ENCODE data around the gene LDB1. TPM values are rescaled to one million over a fixed set of nuclear protein-coding genes. Genes with fewer than 3 reads are reported as not detected.

The LDB1 gene, protein sequence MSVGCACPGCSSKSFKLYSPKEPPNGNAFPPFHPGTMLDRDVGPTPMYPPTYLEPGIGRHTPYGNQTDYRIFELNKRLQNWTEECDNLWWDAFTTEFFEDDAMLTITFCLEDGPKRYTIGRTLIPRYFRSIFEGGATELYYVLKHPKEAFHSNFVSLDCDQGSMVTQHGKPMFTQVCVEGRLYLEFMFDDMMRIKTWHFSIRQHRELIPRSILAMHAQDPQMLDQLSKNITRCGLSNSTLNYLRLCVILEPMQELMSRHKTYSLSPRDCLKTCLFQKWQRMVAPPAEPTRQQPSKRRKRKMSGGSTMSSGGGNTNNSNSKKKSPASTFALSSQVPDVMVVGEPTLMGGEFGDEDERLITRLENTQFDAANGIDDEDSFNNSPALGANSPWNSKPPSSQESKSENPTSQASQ
- 120 TPM for total RNA-seq
- 10 to 100 TPM; 18.1 to 30.5 (median 27.1) TPM for polyA plus RNA-seq

DNA sequence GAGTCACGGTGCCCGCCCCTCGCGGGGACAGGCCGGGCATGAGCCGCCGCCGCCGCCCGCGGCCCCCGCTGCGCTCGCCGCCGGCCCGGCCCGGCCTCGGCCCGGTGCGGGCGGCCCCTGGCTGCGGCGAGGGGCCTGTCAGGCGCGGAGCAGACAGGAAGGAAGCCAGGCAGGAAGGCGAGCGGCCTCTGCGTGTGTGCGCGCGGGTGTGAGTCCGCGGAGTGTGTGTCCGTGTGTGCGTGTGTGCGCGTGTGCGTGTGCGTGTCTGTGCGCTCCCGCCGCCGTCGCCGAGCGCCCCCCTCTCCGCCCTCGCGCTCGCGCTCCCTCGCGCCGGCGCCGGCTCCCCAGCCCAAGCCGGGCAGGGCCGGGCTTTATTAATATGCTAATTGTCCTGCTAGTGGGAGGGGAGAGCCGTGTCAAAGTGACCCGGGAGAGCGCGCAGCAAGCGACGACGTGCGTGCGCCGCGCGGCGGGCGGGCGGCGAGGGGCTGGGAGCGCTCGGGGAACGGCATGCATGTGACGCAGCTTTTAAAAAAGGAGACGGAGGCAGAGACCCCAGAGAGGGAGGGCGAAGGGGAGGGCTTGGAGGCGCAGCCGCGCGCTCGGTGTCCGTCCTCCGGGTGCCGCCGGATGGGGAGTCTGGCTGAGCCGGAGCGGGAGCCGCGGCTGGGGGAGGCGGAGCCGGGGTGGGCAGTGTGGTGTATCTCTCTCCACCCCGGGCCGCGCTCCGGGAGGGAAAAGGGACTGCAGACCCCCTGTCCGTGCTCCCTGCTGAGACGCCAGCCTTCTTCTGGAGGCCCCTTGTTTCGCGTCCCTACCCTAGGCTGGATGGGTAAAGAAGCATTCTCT lies at the start of gene LDB1:
Gene LDB1 (minus strand): TSS at position 227 of the 849 bp plus-strand sequence. CDS start 258 bp downstream, outside the sequence.
- peaks cover 11 to 63% (median 38%) of the 10 kb centered on the region in 4 donors for H3K4me1 Mint-ChIP-seq
- no peaks in the 10 kb centered on the region for H3K36me3 Mint-ChIP-seq
- H3K4me3 Mint-ChIP-seq = peak within 1 kb of the TSS; percentile 90 to 96 (median 92)
- H3K27me3 Mint-ChIP-seq = no peaks in the 10 kb centered on the region
- Histone ChIP-seq H3K4me3 (ENCODE audit: low read depth, low read length) (peak within 1 kb of the TSS; percentile 81), H3K9me3 (ENCODE audit: control insufficient read depth in 2 of 2, low read length in 2 of 2) (no peaks in the 10 kb centered on the region), H3K27ac (ENCODE audit: insufficient read depth, low read length, poor library complexity, severe bottlenecking) (peak within 1 kb of the TSS; percentile 91), H3K4me1 (ENCODE audit: control insufficient read depth, insufficient read depth, low read length, poor library complexity, severe bottlenecking) (peaks cover 57% of the 10 kb centered on the region), H3K36me3 (ENCODE audit: control insufficient read depth, insufficient read depth, low read length) (no peaks in the 10 kb centered on the region), H3K27me3 (ENCODE audit: control insufficient read depth, insufficient read depth, low read length) (no peaks in the 10 kb centered on the region)
- peak; percentile 59 to 61 for ATAC-seq (ENCODE audit: low read depth in 2 of 2)
- peak; percentile 65 to 83 (median 77) for DNase-seq
- H3K27ac Mint-ChIP-seq = peak within 1 kb of the TSS; percentile 89 to 99 (median 96)
- no peaks in the 10 kb centered on the region for H3K9me3 Mint-ChIP-seq

DNA sequence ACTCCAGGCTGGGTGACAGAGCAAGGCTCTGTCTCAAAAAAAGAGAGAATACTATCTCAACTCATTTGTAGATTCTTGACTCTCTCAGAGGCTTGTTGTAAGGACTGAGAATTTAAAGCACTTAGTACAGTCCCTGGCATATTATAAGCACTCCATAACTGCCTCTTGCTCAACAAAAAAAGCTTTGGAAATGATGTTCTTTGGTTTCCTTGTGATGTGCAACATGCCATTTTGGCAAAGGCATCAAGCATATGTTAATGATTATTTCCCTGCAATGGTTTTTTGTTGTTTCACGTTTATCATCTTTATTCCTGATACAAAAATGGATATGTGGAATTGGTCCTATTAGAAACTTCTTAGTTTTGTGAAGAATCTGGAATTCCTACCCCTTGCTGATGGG lies 47.7 kb upstream of the LDB1 start:
- Histone ChIP-seq H3K27ac (ENCODE audit: insufficient read depth, low read length, poor library complexity, severe bottlenecking) (no peak overlapping the region), H3K27me3 (ENCODE audit: control insufficient read depth, insufficient read depth, low read length) (no peaks in the 10 kb centered on the region), H3K9me3 (ENCODE audit: control insufficient read depth in 2 of 2, low read length in 2 of 2) (no peaks in the 10 kb centered on the region), H3K36me3 (ENCODE audit: control insufficient read depth, insufficient read depth, low read length) (peaks cover 14% of the 10 kb centered on the region), H3K4me1 (ENCODE audit: control insufficient read depth, insufficient read depth, low read length, poor library complexity, severe bottlenecking) (peaks cover 8% of the 10 kb centered on the region), H3K4me3 (ENCODE audit: low read depth, low read length) (no peak overlapping the region)
- ATAC-seq (ENCODE audit: low read depth in 2 of 2) (no peak), DNase-seq (no peak)
- Mint-ChIP-seq H3K9me3 (no peaks in the 10 kb centered on the region), H3K4me1 (peaks cover 4 to 10% (median 9%) of the 10 kb centered on the region in 4 donors), H3K4me3 (no peak overlapping the region), H3K36me3 (peaks cover 9% of the 10 kb centered on the region), H3K27ac (no peak overlapping the region), H3K27me3 (no peaks in the 10 kb centered on the region)

DNA sequence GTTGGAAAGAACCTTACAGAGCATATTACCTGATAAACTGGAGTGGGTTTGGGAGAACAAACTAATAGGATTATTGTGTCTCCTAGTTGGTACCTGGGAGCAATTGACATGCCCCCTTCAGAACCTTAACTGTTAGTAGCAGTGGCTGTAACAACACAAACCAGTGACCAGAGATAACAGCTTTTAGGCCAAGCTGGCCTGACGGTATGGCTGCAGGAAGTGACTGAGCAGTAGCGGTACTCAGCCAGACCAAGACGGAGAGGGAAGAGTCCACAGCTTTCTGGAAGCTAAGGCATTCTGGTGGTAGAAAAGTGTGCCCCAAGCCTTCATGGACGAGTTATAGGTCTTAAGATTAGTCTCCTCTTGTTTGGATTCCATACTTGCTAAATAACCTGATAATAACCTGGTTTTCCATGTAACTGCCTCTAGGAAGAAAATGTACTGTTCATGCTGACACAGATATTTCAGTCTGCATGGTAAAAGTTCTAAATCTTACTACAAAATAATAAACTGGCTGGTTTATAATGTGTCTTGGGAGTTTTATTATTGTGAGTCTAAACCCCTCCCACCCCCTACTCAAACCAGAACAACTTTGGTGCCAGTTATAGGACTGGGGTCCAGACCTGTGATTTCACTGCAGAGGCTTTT lies 43.3 kb upstream of the LDB1 start:
- ATAC-seq (ENCODE audit: low read depth in 2 of 2) = no peak
- no peak overlapping the region for H3K27ac Mint-ChIP-seq
- H3K4me1 Mint-ChIP-seq = peaks cover 0 to 10% (median 3%) of the 10 kb centered on the region in 4 donors
- H3K4me3 Mint-ChIP-seq = no peak overlapping the region
- peaks cover 58% of the 10 kb centered on the region for H3K36me3 ChIP-seq (ENCODE audit: control insufficient read depth, insufficient read depth, low read length)
- H3K4me1 ChIP-seq (ENCODE audit: control insufficient read depth, insufficient read depth, low read length, poor library complexity, severe bottlenecking) = no peaks in the 10 kb centered on the region
- no peaks in the 10 kb centered on the region for H3K9me3 Mint-ChIP-seq
- H3K4me3 ChIP-seq (ENCODE audit: low read depth, low read length) = no peak overlapping the region
- H3K27ac ChIP-seq (ENCODE audit: insufficient read depth, low read length, poor library complexity, severe bottlenecking) = no peak overlapping the region
- no peak for DNase-seq
- no peaks in the 10 kb centered on the region for H3K9me3 ChIP-seq (ENCODE audit: control insufficient read depth in 2 of 2, low read length in 2 of 2)
- peaks cover 40% of the 10 kb centered on the region for H3K36me3 Mint-ChIP-seq
- no peaks in the 10 kb centered on the region for H3K27me3 ChIP-seq (ENCODE audit: control insufficient read depth, insufficient read depth, low read length)
- no peaks in the 10 kb centered on the region for H3K27me3 Mint-ChIP-seq

DNA sequence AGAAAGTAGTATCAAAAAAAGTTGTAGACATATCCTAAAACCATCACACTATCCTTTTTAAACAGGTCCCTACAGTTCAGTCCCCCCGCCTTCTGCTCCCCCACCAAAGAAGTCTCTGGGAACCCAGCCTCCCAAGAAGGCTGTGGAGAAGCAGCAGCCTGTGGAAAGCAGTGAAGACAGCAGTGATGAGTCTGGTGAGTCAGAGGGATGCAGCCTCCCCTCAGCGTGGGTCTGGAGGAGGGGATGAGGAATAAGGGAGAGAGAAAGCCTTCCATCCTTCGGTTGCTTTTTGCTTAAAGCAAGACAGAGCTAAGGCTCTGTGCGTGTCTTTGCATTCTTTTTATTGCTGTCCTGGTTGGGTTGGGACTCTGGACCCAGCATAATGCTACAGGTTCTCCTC lies 39.7 kb upstream of the LDB1 start:
- Histone ChIP-seq H3K9me3 (ENCODE audit: control insufficient read depth in 2 of 2, low read length in 2 of 2) (no peaks in the 10 kb centered on the region), H3K4me1 (ENCODE audit: control insufficient read depth, insufficient read depth, low read length, poor library complexity, severe bottlenecking) (peaks cover 5% of the 10 kb centered on the region), H3K36me3 (ENCODE audit: control insufficient read depth, insufficient read depth, low read length) (peaks cover 74% of the 10 kb centered on the region), H3K4me3 (ENCODE audit: low read depth, low read length) (no peak overlapping the region), H3K27me3 (ENCODE audit: control insufficient read depth, insufficient read depth, low read length) (no peaks in the 10 kb centered on the region), H3K27ac (ENCODE audit: insufficient read depth, low read length, poor library complexity, severe bottlenecking) (no peak overlapping the region)
- DNase-seq (no peak), ATAC-seq (ENCODE audit: low read depth in 2 of 2) (no peak)
- H3K4me1 Mint-ChIP-seq = peaks cover 0 to 30% (median 15%) of the 10 kb centered on the region in 4 donors
- H3K36me3 Mint-ChIP-seq = peaks cover 62% of the 10 kb centered on the region
- H3K4me3 Mint-ChIP-seq = peak overlapping the region in 1 of 4 donors; percentile 21
- no peaks in the 10 kb centered on the region for H3K27me3 Mint-ChIP-seq
- no peaks in the 10 kb centered on the region for H3K9me3 Mint-ChIP-seq
- H3K27ac Mint-ChIP-seq = peak overlapping the region in 1 of 3 donors; percentile 73

DNA sequence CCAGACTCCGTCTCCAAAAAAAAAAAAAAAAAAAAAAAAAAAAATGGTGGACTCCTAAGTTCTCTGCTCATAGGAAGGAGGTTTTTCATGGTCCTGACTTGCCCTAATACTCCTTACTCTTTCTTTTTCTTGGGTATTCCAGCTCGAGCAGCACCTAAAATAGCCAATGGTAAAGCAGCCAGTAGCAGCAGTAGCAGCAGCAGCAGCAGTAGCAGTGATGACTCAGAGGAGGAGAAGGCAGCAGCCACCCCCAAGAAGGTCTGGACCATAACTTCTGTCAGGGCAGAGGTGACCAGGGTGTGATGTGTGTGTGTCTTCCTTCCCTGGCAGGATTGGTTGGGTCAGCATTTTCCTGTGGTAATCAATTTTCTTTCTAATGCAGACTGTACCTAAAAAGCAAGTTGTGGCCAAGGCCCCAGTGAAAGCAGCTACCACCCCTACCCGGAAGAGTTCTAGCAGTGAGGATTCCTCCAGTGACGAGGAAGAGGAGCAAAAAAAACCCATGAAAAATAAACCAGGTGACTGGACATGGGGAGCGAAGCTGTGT lies 39.0 kb upstream of the LDB1 start:
- Histone ChIP-seq H3K4me1 (ENCODE audit: control insufficient read depth, insufficient read depth, low read length, poor library complexity, severe bottlenecking) (peaks cover 12% of the 10 kb centered on the region), H3K9me3 (ENCODE audit: control insufficient read depth in 2 of 2, low read length in 2 of 2) (no peaks in the 10 kb centered on the region), H3K36me3 (ENCODE audit: control insufficient read depth, insufficient read depth, low read length) (peaks cover 73% of the 10 kb centered on the region), H3K27ac (ENCODE audit: insufficient read depth, low read length, poor library complexity, severe bottlenecking) (no peak overlapping the region), H3K4me3 (ENCODE audit: low read depth, low read length) (no peak overlapping the region), H3K27me3 (ENCODE audit: control insufficient read depth, insufficient read depth, low read length) (no peaks in the 10 kb centered on the region)
- Mint-ChIP-seq H3K27ac (no peak overlapping the region), H3K4me3 (no peak overlapping the region), H3K36me3 (peaks cover 62% of the 10 kb centered on the region), H3K9me3 (no peaks in the 10 kb centered on the region), H3K4me1 (peaks cover 0 to 37% (median 17%) of the 10 kb centered on the region in 4 donors), H3K27me3 (no peaks in the 10 kb centered on the region)
- no peak for ATAC-seq (ENCODE audit: low read depth in 2 of 2)
- DNase-seq = no peak

DNA sequence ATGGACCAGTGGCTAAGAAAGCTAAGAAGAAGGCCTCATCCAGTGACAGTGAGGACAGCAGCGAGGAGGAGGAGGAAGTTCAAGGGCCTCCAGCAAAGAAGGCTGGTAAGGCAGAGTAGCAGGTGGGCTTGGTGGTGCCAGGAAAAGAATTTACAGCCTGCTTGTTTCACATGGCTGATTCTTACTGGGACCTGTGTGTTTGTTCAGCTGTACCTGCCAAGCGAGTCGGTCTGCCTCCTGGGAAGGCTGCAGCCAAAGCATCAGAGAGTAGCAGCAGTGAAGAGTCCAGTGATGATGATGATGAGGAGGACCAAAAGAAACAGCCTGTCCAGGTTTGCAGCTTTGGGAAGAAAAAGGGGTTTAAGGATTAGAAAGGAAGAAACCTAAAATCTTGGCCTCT lies 37.1 kb upstream of the LDB1 start:
- H3K9me3 Mint-ChIP-seq = no peaks in the 10 kb centered on the region
- Histone ChIP-seq H3K27me3 (ENCODE audit: control insufficient read depth, insufficient read depth, low read length) (no peaks in the 10 kb centered on the region), H3K9me3 (ENCODE audit: control insufficient read depth in 2 of 2, low read length in 2 of 2) (no peaks in the 10 kb centered on the region), H3K36me3 (ENCODE audit: control insufficient read depth, insufficient read depth, low read length) (peaks cover 54% of the 10 kb centered on the region), H3K4me1 (ENCODE audit: control insufficient read depth, insufficient read depth, low read length, poor library complexity, severe bottlenecking) (peaks cover 27% of the 10 kb centered on the region), H3K4me3 (ENCODE audit: low read depth, low read length) (no peak overlapping the region), H3K27ac (ENCODE audit: insufficient read depth, low read length, poor library complexity, severe bottlenecking) (peak overlapping the region; percentile 10)
- no peaks in the 10 kb centered on the region for H3K27me3 Mint-ChIP-seq
- H3K36me3 Mint-ChIP-seq = peaks cover 55% of the 10 kb centered on the region
- peaks cover 5 to 53% (median 28%) of the 10 kb centered on the region in 4 donors for H3K4me1 Mint-ChIP-seq
- peak overlapping the region in 1 of 4 donors; percentile 97 for H3K4me3 Mint-ChIP-seq
- ATAC-seq (ENCODE audit: low read depth in 2 of 2) (no peak), DNase-seq (no peak)
- peak overlapping the region in 2 of 3 donors; percentile 21 to 63 for H3K27ac Mint-ChIP-seq

DNA sequence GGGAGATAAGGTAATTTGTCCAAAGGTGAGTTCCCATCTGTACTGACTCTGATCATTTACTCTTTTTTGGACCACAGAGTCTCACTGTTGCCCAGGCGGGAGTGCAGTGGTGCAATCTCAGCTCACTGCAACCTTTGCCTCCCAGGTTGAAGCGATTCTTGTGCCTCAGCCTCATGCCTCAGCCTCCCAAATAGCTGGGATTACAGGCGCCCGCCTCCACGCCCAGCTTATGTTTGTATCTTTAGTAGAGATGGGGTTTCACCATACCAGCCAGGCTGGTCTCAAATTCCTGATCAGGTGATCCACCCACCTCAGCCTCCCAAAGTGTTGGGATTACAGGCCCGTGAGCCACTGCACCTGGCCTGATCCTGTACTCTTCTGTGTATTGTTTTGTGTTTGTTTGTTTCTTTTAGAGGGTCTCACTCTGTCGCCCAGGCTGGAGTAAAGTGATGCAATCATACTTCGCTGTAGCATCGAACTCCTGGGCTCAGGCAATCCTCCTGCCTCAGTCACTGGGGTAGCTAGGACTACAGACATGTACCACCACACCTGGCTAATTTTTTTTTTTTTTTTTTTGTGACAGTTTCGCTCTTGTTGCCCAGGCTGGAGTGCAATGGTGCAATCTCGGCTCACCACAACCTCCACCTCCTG lies 34.4 kb upstream of the LDB1 start:
- Mint-ChIP-seq H3K27me3 (no peaks in the 10 kb centered on the region), H3K4me1 (peaks cover 5 to 64% (median 40%) of the 10 kb centered on the region in 4 donors), H3K9me3 (no peaks in the 10 kb centered on the region), H3K4me3 (peak overlapping the region; percentile 39 to 97 (median 80)), H3K27ac (peak overlapping the region in 1 of 3 donors; percentile 38), H3K36me3 (peaks cover 34% of the 10 kb centered on the region)
- H3K27me3 ChIP-seq (ENCODE audit: control insufficient read depth, insufficient read depth, low read length) = no peaks in the 10 kb centered on the region
- peaks cover 32% of the 10 kb centered on the region for H3K36me3 ChIP-seq (ENCODE audit: control insufficient read depth, insufficient read depth, low read length)
- H3K4me1 ChIP-seq (ENCODE audit: control insufficient read depth, insufficient read depth, low read length, poor library complexity, severe bottlenecking) = peaks cover 32% of the 10 kb centered on the region
- H3K27ac ChIP-seq (ENCODE audit: insufficient read depth, low read length, poor library complexity, severe bottlenecking) = no peak overlapping the region
- DNase-seq = no peak
- H3K4me3 ChIP-seq (ENCODE audit: low read depth, low read length) = no peak overlapping the region
- ATAC-seq (ENCODE audit: low read depth in 2 of 2) = no peak
- no peaks in the 10 kb centered on the region for H3K9me3 ChIP-seq (ENCODE audit: control insufficient read depth in 2 of 2, low read length in 2 of 2)

Data from CD4-positive, CD25-positive, alpha-beta regulatory T cell (primary cell).